ENCODE data around the gene PDE4D. TPM values are rescaled to one million over a fixed set of nuclear protein-coding genes. Genes with fewer than 3 reads are reported as not detected.

PDE4D gene
- polyA plus RNA-seq, 1 donor (not counting 4 experiments of a cell fraction or from before 2014, with no cell fraction given): 3.6 TPM

DNA sequence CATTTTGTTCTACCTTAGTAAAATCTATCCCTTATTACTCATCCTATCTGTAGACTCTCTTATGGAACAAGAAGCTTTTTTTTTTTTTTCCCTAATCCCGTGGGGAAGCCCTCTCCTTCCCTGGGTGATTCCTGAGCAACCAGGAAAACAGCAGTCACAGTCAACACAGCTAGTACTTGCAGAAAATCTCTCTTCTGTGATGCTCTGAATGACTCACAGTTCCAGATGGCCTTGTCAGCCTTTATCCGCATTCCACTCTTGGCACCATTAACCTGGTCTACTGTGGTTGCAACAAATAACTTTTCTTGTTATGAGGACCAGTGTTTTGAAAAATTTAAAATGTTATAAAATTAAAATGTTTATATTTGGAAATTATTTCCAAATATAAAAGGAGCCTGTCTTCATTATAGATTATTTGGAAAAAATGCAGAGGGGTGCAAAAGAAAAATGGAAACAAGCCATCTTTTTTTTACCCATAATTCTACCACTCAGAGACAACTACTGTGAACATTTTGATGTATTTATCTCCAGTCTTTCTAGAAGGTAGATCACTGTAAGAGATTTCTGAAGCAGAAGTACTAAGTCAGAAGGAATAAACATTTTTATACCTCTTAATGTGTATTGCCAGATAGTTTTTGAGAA lies 824.0 kb downstream of the PDE4D start:
- TF ChIP-seq CTCF (optimal IDR thresholded peaks at IDR 0.05 in 1 of 3, IDR thresholded peaks at IDR 0.05 in 1 of 3, conservative IDR thresholded peaks at IDR 0.05 in 1 of 3; ENCODE audit: extremely low read depth in 1 of 3, insufficient read depth in 2 of 3, low read length in 3 of 3) (no peak), EZH2 (IDR thresholded peaks at IDR 0.05; ENCODE audit: low read length) (no peak)
- no peak overlapping the region for H3K4me2 ChIP-seq (ENCODE audit: control insufficient read depth, extremely low read depth, insufficient read depth, low read depth, low read length)
- no peaks in the 10 kb centered on the region for H3K9me3 ChIP-seq (ENCODE audit: control insufficient read depth, low read depth, low read length)
- no peak overlapping the region for H3K27ac ChIP-seq (ENCODE audit: control insufficient read depth, insufficient read depth, low read length)
- DNase-seq (ENCODE audit: low read depth, low spot score) (peak; percentile 38), FAIRE-seq (peak; percentile 87)
- dilution Hi-C loops (cut with MboI; ENCODE audit: extremely low pct_ligation_motif_present, low sequenced_read_pairs): no loop called here
- H3K4me1 ChIP-seq (ENCODE audit: control insufficient read depth, extremely low read depth, insufficient read depth, low read length): peaks cover 8% of the 10 kb centered on the region
- no peaks in the 10 kb centered on the region for H3K79me2 ChIP-seq (ENCODE audit: control insufficient read depth, insufficient read depth, low read length)
- no peaks in the 10 kb centered on the region for H3K27me3 ChIP-seq (ENCODE audit: control insufficient read depth, extremely low read depth, insufficient read depth, low read length)
- no peak overlapping the region for H2AFZ ChIP-seq (ENCODE audit: control insufficient read depth, low read length)
- H3K9ac ChIP-seq (ENCODE audit: control insufficient read depth, extremely low read depth, insufficient read depth, low read length): no peak overlapping the region
- no peaks in the 10 kb centered on the region for H4K20me1 ChIP-seq (ENCODE audit: control insufficient read depth, extremely low read depth, insufficient read depth, low read length)
- H3K9me1 ChIP-seq (ENCODE audit: control insufficient read depth, extremely low read depth, insufficient read depth, low read length): no peaks in the 10 kb centered on the region
- no peak overlapping the region for H3K4me3 ChIP-seq (ENCODE audit: control insufficient read depth in 2 of 3, extremely low read depth in 1 of 3, insufficient read depth in 2 of 3, low read depth in 1 of 3, low read length in 3 of 3)
- no peaks in the 10 kb centered on the region for H3K36me3 ChIP-seq (ENCODE audit: control insufficient read depth in 2 of 2, extremely low read depth in 1 of 2, insufficient read depth in 2 of 2, low read length in 2 of 2)

GRCh38 chr5:59067956-59068656 lies 825.4 kb downstream of the PDE4D start:
- no peaks in the 10 kb centered on the region for H3K9me3 ChIP-seq (ENCODE audit: control insufficient read depth, low read depth, low read length)
- H2AFZ ChIP-seq (ENCODE audit: control insufficient read depth, low read length): no peak overlapping the region
- no peaks in the 10 kb centered on the region for H3K27me3 ChIP-seq (ENCODE audit: control insufficient read depth, extremely low read depth, insufficient read depth, low read length)
- no peaks in the 10 kb centered on the region for H4K20me1 ChIP-seq (ENCODE audit: control insufficient read depth, extremely low read depth, insufficient read depth, low read length)
- FAIRE-seq (no peak), DNase-seq (ENCODE audit: low read depth, low spot score) (no peak)
- H3K9me1 ChIP-seq (ENCODE audit: control insufficient read depth, extremely low read depth, insufficient read depth, low read length): no peaks in the 10 kb centered on the region
- dilution Hi-C loops (cut with MboI; ENCODE audit: extremely low pct_ligation_motif_present, low sequenced_read_pairs): no loop called here
- no peak overlapping the region for H3K4me2 ChIP-seq (ENCODE audit: control insufficient read depth, extremely low read depth, insufficient read depth, low read depth, low read length)
- peaks cover 8% of the 10 kb centered on the region for H3K4me1 ChIP-seq (ENCODE audit: control insufficient read depth, extremely low read depth, insufficient read depth, low read length)
- no peak overlapping the region for H3K9ac ChIP-seq (ENCODE audit: control insufficient read depth, extremely low read depth, insufficient read depth, low read length)
- no peaks in the 10 kb centered on the region for H3K79me2 ChIP-seq (ENCODE audit: control insufficient read depth, insufficient read depth, low read length)
- H3K36me3 ChIP-seq (ENCODE audit: control insufficient read depth in 2 of 2, extremely low read depth in 1 of 2, insufficient read depth in 2 of 2, low read length in 2 of 2): no peaks in the 10 kb centered on the region
- H3K27ac ChIP-seq (ENCODE audit: control insufficient read depth, insufficient read depth, low read length): no peak overlapping the region
- no peak overlapping the region for H3K4me3 ChIP-seq (ENCODE audit: control insufficient read depth in 2 of 3, extremely low read depth in 1 of 3, insufficient read depth in 2 of 3, low read depth in 1 of 3, low read length in 3 of 3)
- TF ChIP-seq EZH2 (IDR thresholded peaks at IDR 0.05; ENCODE audit: low read length) (no peak), CTCF (optimal IDR thresholded peaks at IDR 0.05 in 1 of 3, IDR thresholded peaks at IDR 0.05 in 1 of 3, conservative IDR thresholded peaks at IDR 0.05 in 1 of 3; ENCODE audit: extremely low read depth in 1 of 3, insufficient read depth in 2 of 3, low read length in 3 of 3) (no peak)
